GM06990 (cell line): ENCODE results near the gene TLR3.

Source experiments
- DNase-seq: peaks from one replicate; pipeline ENCODE4 v3.0.0-alpha.2; 2011; ENCODE audit not compliant: insufficient read length; ENCODE audit errors: extremely low read depth
- H3K27me3 ChIP-seq: replicated peaks from 2 replicates; pipeline ENCODE4 v1.6.0; 2011; ENCODE audit warnings: low read length; ENCODE audit not compliant: control insufficient read depth, insufficient read depth
- H3K36me3 ChIP-seq: 2 replicates; pipeline ENCODE4 v1.5.1; 2011; ENCODE audit warnings: low read length; ENCODE audit not compliant: control insufficient read depth, insufficient read depth
- H3K4me3 ChIP-seq: replicated peaks from 2 replicates; pipeline ENCODE4 v1.5.1; 2011; ENCODE audit warnings: low read depth, mild to moderate bottlenecking, control low read depth, low read length
- TF ChIP-seq, protein P1 (sequence below): IDR thresholded peaks from 2 replicates; pipeline ENCODE4 v1.5.1; 2011; ENCODE audit warnings: low read length, control low read depth, mild to moderate bottlenecking, inconsistent platforms; ENCODE audit not compliant: insufficient read depth, poor library complexity, severe bottlenecking

TLR3 gene

DNA sequence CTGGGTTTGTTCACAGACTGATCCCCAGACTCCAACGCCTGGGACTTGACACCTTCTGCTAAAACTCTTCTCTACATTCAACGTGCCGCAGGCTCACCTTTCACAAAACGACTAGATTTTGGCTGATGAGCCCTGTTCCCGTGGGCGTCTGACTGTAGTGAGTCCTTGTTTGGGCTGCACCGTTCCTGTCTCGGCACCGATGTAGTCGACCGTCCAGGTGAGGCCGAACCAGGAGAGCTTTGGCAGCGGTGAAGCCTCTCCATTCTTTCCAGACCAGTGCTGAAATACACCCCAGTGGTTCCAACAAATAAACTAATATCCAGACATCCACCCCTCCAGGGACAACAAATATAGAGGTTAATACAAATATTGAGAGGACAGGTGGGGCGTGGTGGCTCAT lies 45.0 kb upstream of the TLR3 start:
- no peak for DNase-seq
- TF ChIP-seq, protein P1, sequence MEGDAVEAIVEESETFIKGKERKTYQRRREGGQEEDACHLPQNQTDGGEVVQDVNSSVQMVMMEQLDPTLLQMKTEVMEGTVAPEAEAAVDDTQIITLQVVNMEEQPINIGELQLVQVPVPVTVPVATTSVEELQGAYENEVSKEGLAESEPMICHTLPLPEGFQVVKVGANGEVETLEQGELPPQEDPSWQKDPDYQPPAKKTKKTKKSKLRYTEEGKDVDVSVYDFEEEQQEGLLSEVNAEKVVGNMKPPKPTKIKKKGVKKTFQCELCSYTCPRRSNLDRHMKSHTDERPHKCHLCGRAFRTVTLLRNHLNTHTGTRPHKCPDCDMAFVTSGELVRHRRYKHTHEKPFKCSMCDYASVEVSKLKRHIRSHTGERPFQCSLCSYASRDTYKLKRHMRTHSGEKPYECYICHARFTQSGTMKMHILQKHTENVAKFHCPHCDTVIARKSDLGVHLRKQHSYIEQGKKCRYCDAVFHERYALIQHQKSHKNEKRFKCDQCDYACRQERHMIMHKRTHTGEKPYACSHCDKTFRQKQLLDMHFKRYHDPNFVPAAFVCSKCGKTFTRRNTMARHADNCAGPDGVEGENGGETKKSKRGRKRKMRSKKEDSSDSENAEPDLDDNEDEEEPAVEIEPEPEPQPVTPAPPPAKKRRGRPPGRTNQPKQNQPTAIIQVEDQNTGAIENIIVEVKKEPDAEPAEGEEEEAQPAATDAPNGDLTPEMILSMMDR, result no peak
- Histone ChIP-seq H3K36me3 (no peaks in the 10 kb centered on the region), H3K27me3 (no peaks in the 10 kb centered on the region), H3K4me3 (no peak overlapping the region)

DNA sequence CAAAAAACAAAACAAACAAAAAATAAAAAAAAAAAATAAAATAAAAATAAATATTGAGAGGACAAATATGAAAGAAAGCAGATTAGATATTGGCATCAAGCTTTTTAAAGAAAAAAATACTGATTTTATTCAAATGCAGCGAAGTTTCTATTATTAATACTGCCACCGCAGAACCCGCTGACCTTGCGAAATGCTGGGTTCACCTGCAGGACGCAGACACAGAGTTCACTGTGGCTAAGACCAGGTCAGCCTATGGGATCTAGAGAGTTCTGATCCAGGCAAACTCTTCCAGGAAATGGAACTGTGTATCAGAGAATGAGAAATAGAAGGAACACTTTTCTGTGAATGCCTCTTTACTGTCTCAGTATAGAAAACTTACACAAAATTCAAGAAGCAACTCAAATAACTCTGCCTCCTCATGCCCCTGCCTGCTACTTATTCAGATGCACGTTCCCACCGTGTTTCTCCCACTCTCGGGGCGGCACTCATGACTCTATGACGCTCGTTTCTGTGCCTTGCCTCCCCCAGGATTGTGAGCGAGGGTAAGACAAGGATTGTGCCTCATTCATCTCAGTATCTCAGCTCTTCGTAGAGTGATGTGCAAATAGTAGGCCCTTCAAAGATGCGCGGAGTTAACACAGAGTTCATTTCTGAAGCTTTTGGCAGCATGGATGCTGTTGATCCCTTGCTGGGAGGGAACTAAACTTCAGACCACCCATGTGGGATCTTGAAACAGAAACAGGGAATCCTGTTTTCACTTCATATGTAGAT lies 44.1 kb upstream of the TLR3 start:
- Histone ChIP-seq H3K27me3 (no peaks in the 10 kb centered on the region), H3K4me3 (no peak overlapping the region), H3K36me3 (no peaks in the 10 kb centered on the region)
- TF ChIP-seq, protein P1, result no peak
- DNase-seq, result no peak

DNA sequence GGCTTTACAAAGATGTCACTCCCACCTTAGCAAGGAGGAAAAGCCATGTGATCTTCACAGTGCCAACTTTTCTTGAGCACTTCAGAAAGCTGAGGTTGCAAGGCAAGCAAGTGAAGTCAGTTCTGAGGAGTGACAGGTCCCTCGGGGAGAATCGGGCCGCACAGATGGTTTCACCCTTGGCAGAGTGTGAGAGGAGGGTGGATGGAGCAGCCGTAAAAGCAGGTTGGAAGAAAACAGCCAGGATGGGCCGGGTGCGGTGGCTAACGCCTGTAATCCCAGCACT lies 43.6 kb upstream of the TLR3 start:
- DNase-seq, result no peak
- Histone ChIP-seq H3K36me3 (no peaks in the 10 kb centered on the region), H3K4me3 (no peak overlapping the region), H3K27me3 (no peaks in the 10 kb centered on the region)
- TF ChIP-seq, protein P1, result no peak

DNA sequence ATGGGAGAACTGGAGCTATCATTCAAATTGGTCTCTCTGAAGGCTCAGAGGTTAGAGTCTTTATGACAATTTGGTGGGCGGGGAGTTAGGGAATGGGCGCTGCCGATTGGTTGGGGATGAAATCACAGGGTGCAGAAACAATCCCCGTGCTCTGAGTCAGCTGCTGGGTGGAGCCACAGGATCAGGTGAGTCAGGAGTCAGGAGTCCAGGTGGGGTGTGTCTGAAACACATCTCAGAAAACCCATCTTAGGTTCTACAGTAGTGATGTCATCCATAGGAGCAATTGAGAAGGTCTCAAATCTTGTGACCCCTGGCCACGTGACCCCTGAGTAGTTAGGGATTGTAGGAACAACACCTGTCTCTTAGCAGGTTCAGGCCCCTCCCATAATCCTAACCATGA lies 41.6 kb upstream of the TLR3 start:
- TF ChIP-seq, protein P1, result no peak
- H3K27me3 ChIP-seq, result no peaks in the 10 kb centered on the region; the same call in 1 of the 2 replicates
- no peak for DNase-seq
- no peaks in the 10 kb centered on the region for H3K36me3 ChIP-seq
- no peak overlapping the region for H3K4me3 ChIP-seq

DNA sequence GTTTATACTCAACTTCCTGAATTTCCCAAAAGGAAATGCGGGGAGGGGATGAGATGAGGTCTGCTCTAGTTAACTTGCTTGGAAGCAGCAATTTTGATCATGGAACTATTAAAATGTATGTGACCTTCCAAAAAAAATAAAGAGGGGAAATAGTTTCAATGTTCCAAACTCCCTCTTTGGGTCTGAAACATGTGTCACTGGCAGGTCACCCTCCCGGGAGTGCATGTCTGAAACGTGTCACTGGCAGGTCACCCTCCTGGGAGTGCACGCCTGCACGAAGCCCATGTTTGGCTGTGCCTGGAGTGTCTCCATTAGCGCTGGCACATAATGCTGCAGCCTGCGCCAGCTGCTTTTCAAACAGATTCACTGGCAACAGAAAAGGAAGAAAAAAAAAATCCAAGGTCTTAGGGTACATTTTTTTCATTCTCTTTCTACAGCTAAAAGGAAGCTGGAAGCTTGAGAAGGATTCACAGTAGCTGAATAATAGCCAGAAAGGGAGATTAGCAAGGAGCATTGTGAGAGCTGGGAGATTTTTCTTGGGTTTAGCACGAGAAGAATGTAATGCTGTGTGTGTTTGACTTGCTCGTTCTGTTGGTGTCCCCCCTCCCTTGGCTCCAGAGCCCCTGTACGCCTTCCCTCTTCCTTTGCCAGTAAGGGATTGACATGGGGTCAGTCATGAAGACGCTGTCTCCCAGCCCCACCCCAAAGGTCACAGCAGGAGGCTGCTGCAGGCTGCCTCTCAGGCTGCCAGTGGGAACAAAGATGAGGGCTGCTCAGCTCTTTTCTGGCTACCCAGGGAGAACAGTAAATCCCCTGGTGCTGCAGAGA lies 39.2 kb upstream of the TLR3 start:
- TF ChIP-seq, protein P1, result no peak
- Histone ChIP-seq H3K36me3 (no peaks in the 10 kb centered on the region), H3K27me3 (no peaks in the 10 kb centered on the region; the same call in 1 of the 2 replicates), H3K4me3 (no peak overlapping the region)
- DNase-seq, result no peak
